ENCODE data around the gene RAB34.

DNA sequence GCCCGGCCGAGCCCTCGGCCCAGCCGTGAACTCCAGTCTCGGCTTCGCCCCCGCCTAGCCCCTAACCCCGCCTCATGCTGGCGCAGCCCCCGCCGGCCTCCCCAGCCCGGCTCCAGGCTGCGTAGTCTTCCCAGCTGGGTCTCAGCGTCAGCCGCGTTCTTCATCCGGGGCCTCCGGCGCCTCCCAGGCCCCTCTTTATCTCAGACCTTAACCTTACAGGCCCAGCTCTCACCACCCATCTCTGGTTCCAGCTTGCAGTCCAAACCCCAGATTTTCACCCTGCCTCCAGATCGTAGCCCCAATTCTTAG is 6.0 kb downstream of the RAB34 start, which contains the start of gene PROCA1:
- TF ChIP-seq CTCF (IDR thresholded peaks at IDR 0.05 in 8 of 11, conservative IDR thresholded peaks at IDR 0.05 in 3 of 11) (no peak), POLR2A (IDR thresholded peaks at IDR 0.05) (no peak)
